GDM1 (cell line): Measurements from ENCODE around the gene ROM1.
"Not testable (repeated sequence)": the region's sequence is repeated elsewhere in the genome, so short reads cannot be mapped to it uniquely, and the experiment has no call there.

Experiments
- DNase-seq: peaks from one replicate; lab custom pipeline; 2025; lab: John Stamatoyannopoulos, UW

The ROM1 gene

GRCh38 chr11:62610403-62610802, 2.7 kb upstream of the ROM1 start:
- no peak for DNase-seq

- no peak for DNase-seq
Measured at GRCh38 chr11:62610814-62611704, 2.0 kb upstream of the ROM1 start.

DNA sequence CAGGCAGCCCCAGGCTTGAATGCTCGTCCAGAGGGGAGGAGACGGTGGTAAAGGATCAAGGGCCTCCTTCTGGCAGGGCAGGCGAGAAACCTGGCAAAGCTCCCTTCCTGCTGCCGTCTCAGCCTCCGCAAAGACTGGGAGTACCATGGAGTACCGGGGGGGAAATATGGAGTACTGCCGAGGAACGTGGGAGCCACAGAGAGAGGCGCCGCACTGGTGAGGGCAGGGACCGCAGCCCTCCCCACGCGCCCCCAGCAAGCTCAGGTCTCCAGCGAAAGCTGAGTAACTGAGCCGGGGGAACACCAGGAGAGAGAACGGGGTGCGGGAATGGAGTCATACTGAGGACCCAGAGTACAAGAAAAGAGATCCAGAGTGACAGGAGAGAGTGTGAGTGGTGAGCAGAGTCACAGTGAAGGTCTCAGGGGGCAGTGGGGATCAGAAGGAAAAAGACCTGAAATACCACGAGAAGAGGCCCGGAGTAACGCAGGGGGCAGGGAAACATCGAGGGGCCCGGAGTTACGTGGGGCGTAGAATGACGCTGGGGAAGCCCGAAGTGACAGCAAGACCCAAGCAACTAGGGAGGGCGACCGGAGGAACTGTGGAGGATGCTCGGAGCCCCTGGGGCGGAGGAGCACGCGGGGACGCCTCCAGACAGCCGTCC, 1.2 kb upstream of the ROM1 start:
- peak; percentile 51 for DNase-seq

GRCh38 chr11:62613291-62613778, 278 bp downstream of the ROM1 start:
- no peak for DNase-seq

DNA sequence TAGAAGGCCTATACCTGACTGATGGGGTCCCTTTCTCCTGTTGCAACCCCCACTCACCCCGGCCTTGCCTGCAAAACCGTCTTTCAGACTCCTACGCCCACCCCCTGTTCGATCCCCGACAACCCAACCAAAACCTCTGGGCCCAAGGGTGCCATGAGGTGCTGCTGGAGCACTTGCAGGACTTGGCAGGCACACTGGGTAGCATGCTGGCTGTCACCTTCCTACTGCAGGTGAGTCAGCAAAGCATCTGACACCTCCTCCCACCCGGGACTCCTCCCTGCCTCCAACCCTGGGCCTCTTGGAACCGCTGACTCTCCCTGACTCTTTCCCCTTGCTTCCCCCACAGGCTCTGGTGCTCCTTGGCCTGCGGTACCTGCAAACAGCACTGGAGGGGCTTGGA, 1.2 kb downstream of the ROM1 start:
- DNase-seq, result no peak

- DNase-seq, result no peak
Measured at GRCh38 chr11:62615521-62615920, 2.5 kb downstream of the ROM1 start.

DNA sequence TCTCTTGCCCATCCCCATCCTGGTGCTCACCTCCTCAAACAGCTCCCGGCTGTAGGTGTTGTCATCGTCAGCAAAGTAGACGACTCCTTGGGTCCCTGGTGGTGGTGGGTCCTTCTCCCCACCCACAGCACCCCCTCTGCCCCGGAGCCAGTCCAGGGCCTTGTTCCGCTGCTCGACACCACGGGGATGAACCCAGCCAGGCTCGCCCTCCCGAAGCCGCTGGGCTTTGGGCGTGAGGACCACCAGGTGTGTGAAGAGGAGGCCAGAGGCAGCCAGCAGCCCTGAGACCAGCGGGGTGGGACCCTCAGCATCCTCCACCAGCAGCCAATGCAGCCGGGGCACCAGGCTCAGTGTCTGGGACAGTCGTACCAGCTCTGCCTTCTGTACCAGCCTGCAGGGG, 3.9 kb downstream of the ROM1 start:
- not testable (repeated sequence) for DNase-seq

DNA sequence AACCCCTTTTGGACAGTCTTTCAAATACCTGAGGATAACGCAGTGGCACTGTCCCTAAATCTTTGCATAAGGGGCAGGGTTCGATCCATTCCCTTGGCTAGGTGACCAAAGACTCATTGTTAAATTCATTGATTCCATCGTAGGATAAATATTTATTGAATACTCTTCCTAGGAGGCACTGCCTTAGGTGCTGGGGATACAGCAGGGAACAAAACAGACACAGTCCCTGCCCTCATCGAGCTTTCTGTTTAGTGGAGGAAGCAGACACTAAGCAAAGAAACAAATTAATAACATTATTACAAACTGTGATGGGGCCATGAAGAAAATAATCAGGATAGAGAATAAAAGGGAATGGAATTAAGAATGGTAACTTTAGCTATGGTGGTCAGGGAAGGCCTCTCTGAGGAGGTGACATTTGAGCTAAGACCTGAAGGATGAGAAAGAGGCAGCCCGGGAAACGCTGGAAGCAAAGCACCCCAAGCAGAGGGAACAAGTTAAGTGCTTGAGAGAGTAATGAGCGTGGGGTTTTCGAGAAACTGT, 8.0 kb downstream of the ROM1 start:
- no peak for DNase-seq

DNA sequence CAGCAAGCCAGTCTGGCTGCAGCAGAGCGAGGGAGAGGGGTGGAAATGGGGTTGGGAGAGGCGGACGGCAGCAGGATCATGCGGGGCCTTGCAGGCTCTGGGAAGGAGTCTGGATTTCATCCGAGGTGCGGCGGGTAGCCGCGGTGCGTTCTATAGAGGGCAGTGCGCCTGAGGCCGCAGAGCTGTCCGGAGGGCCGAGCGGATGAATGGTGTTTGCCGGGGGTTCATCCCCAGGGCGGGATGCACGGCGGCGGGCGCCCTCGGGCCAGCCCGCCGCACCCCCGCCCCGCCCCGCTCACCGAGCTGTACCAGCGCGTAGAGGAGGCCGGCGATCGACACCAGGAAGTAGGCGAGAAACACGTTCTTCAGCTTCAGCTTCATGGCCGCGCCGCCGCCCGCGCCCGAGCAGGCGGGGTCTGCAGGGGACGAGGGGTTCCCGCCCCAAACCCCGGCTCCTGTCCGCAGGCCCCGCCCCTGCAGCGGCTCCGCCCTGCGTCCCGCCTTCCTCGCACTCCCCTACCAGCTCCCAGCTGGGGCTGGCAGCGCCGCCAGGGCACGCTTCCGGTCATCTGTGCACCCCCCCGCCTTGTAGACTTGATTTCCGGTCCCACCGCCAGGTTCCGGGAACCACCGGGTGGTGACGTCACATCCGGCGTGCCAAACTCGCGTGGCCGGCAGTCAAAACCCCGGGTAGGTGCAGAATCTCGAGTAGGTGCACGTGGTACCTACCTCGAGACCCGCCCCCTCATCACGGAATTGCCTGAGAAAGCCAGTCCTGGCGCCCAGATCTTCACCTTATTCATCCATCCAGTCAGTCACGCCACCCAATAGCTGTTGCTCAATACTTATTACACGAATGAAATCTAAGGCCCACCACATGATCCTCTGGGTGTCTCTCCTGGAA, 8.8 kb downstream of the ROM1 start, which contains the start of gene B3GAT3:
TSS of gene B3GAT3 (minus strand) at position 420 of the 904 bp plus-strand sequence. CDS start at position 381, 39 bp downstream.
- peak; percentile 87 for DNase-seq

GRCh38 chr11:62622476-62623089, 9.5 kb downstream of the ROM1 start:
- no peak for DNase-seq

GRCh38 chr11:62627713-62628112, 14.7 kb downstream of the ROM1 start:
- no peak for DNase-seq

GRCh38 chr11:62632492-62632891, 19.4 kb downstream of the ROM1 start:
- no peak for DNase-seq

DNA sequence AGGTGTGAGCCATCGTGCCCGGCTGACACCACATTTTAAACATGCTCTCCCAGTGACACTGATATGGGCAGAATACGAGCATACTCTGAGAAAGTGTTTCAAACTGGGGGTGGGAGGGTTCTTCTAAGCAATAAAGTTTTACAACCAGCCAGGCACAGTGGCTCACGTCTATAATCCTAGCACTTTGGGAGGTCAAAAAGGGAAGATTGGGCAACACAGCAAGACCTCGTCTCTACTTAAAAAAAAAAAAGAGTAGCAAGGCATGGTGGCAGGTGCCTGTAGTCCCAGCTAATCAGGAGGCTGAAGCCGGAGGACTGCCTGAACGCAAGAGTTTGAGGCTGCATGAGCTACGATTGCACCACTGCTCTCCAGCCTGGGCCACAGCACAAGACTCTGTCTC, 31.2 kb downstream of the ROM1 start:
- no peak for DNase-seq

GRCh38 chr11:62645671-62645945, 32.6 kb downstream of the ROM1 start:
- DNase-seq, result no peak

DNA sequence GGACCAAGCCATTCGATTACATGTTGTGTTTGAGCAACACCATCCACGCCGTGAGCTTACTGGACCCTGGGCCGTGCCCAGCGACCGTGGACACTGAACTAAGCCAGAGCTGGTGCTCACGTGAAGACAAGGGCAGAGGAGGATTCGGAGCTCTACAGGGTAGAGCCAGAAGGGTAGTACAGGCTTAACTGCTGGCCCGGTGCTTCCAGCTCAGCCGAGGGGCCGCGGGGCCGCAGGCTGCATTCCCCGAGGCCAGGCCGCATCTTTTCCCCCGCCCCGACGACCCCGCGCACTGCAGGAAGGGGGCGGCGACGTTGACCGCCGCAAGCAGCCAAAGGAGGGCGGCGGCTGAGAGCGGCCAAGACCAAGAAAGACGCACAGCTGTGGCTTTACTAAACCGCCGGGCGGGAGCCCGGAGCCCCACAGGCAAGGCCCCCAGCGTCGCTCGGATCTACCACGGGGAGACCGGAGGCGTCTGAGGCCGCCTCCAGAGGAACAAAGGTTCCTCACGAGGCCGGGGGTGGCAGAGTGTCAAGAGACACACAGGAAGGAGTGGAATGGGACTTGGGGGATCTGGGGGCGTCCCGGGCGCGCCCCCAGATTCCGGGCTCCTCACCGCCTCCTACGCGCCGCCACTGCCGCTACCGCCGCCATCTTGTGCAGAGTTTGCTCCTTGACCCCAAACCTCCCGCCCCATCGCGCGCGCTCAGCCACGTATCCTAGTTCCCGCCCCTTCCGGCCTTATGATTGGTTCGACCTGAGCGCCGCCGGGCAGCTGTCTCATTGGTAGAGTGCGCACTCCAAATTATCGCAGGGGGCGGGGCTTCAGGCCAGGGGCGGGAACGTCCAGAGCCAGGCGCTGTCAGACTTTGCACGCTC, 33.1 kb downstream of the ROM1 start, which contains the start of gene GANAB:
TSS of gene GANAB (minus strand) at position 668 of the 879 bp plus-strand sequence. CDS start at position 654, 14 bp downstream.
- DNase-seq, result peak; percentile 93

- DNase-seq, result no peak
Measured at GRCh38 chr11:62646825-62647608, 34.0 kb downstream of the ROM1 start.

DNA sequence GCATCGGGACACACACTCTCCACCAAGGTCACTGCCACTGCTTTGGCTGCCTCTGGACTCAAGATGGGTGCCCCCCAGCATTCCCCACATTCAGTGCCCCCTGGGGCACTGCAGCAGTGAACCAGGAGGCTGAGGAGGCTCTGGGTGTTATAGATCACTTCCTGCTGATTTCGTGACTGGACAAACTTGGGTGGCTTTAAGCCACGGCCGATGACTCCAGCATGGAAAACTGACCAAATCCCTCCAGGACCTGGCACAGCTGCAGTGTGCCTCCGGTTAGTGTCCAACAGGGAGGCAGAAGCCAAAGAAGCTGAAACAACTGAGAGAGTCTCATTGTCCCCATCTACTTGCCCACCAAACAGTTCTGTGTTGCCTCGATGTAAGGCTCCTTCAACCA, 34.5 kb downstream of the ROM1 start:
- no peak for DNase-seq

DNA sequence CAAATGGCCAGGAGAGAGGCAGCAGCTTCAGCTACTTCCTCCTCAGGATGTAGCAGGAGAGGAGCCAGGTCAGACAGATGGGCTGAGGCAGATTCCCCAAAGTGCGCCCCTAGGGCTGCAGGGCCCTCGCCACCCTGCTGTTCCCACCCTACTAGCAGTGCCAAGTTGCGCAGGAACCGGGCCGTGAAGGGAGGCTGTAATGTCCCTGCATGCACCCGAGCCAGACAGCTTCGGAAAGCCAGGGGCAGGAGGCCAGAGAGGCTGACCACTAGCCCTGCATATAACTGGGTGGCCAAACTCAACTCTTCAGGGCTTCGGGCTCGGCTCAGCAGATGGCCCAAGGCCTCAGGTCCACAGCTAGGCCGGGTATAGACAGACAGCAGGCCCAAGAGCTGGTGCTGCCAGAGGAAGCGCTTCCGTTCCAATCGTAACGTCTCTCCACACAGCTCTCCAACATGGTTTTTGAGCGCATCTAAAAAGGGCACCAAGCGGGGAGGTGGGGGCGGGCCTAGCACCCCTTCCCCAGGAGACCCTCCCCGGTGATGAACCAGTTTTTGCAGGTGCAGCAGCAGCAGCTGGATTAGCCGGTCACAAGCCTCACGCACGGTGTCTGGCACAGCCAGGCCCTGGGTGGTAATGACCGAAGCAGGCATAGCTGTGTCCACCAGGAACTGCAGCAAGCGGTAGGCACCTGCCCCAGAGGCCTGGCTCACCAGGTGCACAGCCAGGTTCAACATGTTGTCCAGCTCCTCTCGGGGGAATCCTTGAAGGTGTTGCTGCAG, 35.3 kb downstream of the ROM1 start:
- no peak for DNase-seq

GRCh38 chr11:62648967-62649364, 35.9 kb downstream of the ROM1 start:
- no peak for DNase-seq
